IMR-90 (cell line): ENCODE measurements around the gene ZNF76. TPM values are rescaled to one million over a fixed set of nuclear protein-coding genes. Genes with fewer than 3 reads are reported as not detected.

ENCODE experiments used
- ATAC-seq: fragments of 200-7000 bp; cut with Tn5 transposase; 2 replicates; pipeline ENCODE4 v1.9.1; 2020; ENCODE audit warnings: low read depth, mild to moderate bottlenecking, moderate library complexity
- BruUV-seq: library from RNA; stranded (reverse); fragments of 400-500 nt; replicated peaks from 2 replicates; lab custom pipeline; 2021; lab: Mats Ljungman, UMichigan
- CTCF ChIA-PET: fragments of 300-600 bp; formaldehyde crosslinking; extraction: SDS; loops from one replicate; lab custom pipeline; 2021; ENCODE audit warnings: antibody characterized with exemption; lab: Yijun Ruan, JAX
- POLR2A ChIA-PET: fragments of 300-600 bp; sonication (Branson Sonifier 250); formaldehyde crosslinking; loops from one replicate; lab custom pipeline; 2022; ENCODE audit warnings: antibody characterized with exemption; ENCODE audit not compliant: unreplicated experiment; lab: Charles Lee
- DNase-seq: peaks from one replicate; pipeline ENCODE4 v3.0.0; 2013
- H2AFZ ChIP-seq: replicated peaks from 2 replicates; pipeline ENCODE3; 2013; ENCODE audit warnings: low read length, mild to moderate bottlenecking; ENCODE audit not compliant: poor library complexity
- H2AK5ac ChIP-seq: 2 replicates; pipeline ENCODE4 v1.6.1; 2013; ENCODE audit warnings: low read depth, low read length, inconsistent platforms
- H2AK9ac ChIP-seq: replicated peaks from 2 replicates; pipeline ENCODE3; 2013; ENCODE audit warnings: mild to moderate bottlenecking, low read depth, low read length, moderate library complexity; ENCODE audit not compliant: poor library complexity
- H2BK120ac ChIP-seq: 2 replicates; pipeline ENCODE4 v1.6.1; 2013; ENCODE audit warnings: low read depth, low read length, inconsistent platforms
- H2BK15ac ChIP-seq: 3 replicates; pipeline ENCODE4 v1.6.1; 2013; ENCODE audit warnings: low read depth, low read length, inconsistent platforms
- H2BK20ac ChIP-seq: 2 replicates; pipeline ENCODE4 v1.6.1; 2013; ENCODE audit warnings: low read depth, mild to moderate bottlenecking, inconsistent platforms, low read length, moderate library complexity
- H2BK5ac ChIP-seq: 2 replicates; pipeline ENCODE4 v1.6.1; 2013; ENCODE audit warnings: mild to moderate bottlenecking, low read depth, low read length, inconsistent platforms; ENCODE audit not compliant: poor library complexity, severe bottlenecking
- H3K14ac ChIP-seq: replicated peaks from 2 replicates; pipeline ENCODE4 v1.6.1; 2013; ENCODE audit warnings: low read depth, low read length, inconsistent platforms
- H3K18ac ChIP-seq: 2 replicates; pipeline ENCODE4 v1.6.1; 2013; ENCODE audit warnings: low read depth, low read length, control low read depth
- H3K23ac ChIP-seq: 2 replicates; pipeline ENCODE4 v1.6.1; 2013; ENCODE audit warnings: low read depth, low read length, inconsistent platforms
- H3K27ac ChIP-seq: 2 replicates; pipeline ENCODE4 v1.5.1; 2013; ENCODE audit warnings: mild to moderate bottlenecking, control low read depth, low read length; ENCODE audit not compliant: insufficient read depth
- H3K27me3 ChIP-seq: 2 replicates; pipeline ENCODE4 v1.6.1; 2013; ENCODE audit warnings: low read length; ENCODE audit not compliant: control insufficient read depth, insufficient read depth
- H3K36me3 ChIP-seq: 2 replicates; pipeline ENCODE4 v1.6.1; 2013; ENCODE audit warnings: low read length, mixed read lengths; ENCODE audit not compliant: control insufficient read depth, insufficient read depth
- H3K4ac ChIP-seq: 2 replicates; pipeline ENCODE4 v1.6.1; 2013; ENCODE audit warnings: low read depth, low read length, inconsistent platforms
- H3K4me1 ChIP-seq: 2 replicates; pipeline ENCODE4 v1.6.1; 2013; ENCODE audit warnings: low read length, mixed read lengths; ENCODE audit not compliant: control insufficient read depth, insufficient read depth
- H3K4me2 ChIP-seq: 2 replicates; pipeline ENCODE4 v1.6.1; 2013; ENCODE audit warnings: low read depth, mild to moderate bottlenecking, control low read depth, low read length, moderate library complexity
- H3K4me3 ChIP-seq: 2 replicates; pipeline ENCODE4 v1.5.1; 2013; ENCODE audit warnings: low read depth, mild to moderate bottlenecking, control low read depth, low read length, moderate library complexity; ENCODE audit not compliant: insufficient read depth
- H3K56ac ChIP-seq: 2 replicates; pipeline ENCODE4 v1.6.1; 2013; ENCODE audit warnings: low read length, inconsistent platforms; ENCODE audit not compliant: insufficient read depth; ENCODE audit errors: extremely low read depth
- H3K79me1 ChIP-seq, 2 experiments: 2 replicates each; pipeline ENCODE4 v1.6.1; 2013; ENCODE audit warnings: low read length in 2 of 2, inconsistent platforms in 1 of 2, low read depth in 1 of 2
- H3K9ac ChIP-seq: 2 replicates; pipeline ENCODE4 v1.6.1; 2013; ENCODE audit warnings: low read depth, low read length, control low read depth
- H3K9me1 ChIP-seq: 2 replicates; pipeline ENCODE4 v1.6.1; 2013; ENCODE audit warnings: low read length, inconsistent platforms; ENCODE audit not compliant: insufficient read depth
- H3K9me3 ChIP-seq: 2 replicates; pipeline ENCODE4 v1.6.1; 2013; ENCODE audit warnings: low read length; ENCODE audit not compliant: control insufficient read depth, insufficient read depth
- H4K20me1 ChIP-seq: 2 replicates; pipeline ENCODE4 v1.6.1; 2013; ENCODE audit warnings: low read length, inconsistent platforms; ENCODE audit not compliant: insufficient read depth
- H4K5ac ChIP-seq: 2 replicates; pipeline ENCODE4 v1.6.1; 2013; ENCODE audit warnings: mild to moderate bottlenecking, low read depth, low read length, control low read depth
- H4K8ac ChIP-seq, 2 experiments: 2 replicates each; pipeline ENCODE4 v1.6.1; 2013; ENCODE audit warnings: low read depth in 2 of 2, low read length in 2 of 2, control low read depth in 1 of 2, inconsistent platforms in 1 of 2
- H4K91ac ChIP-seq: 2 replicates; pipeline ENCODE4 v1.6.1; 2013; ENCODE audit warnings: low read depth, low read length, inconsistent platforms; ENCODE audit not compliant: insufficient read depth
- CHD1 ChIP-seq: IDR thresholded peaks from 2 replicates; pipeline ENCODE4 v1.6.1; 2012; ENCODE audit warnings: low read depth, low read length, improper control_type of control experiment
- WGBS, 2 experiments: methylation state at CpG; one replicate each; pipeline versions ENCODE4 v1.1.5 to v1.1.7; 2013; ENCODE audit warnings: missing lambda C conversion rate in 2 of 2; ENCODE audit not compliant: insufficient read length in 1 of 2; ENCODE audit errors: extremely low coverage in 2 of 2; 5-methylcytosine and 5-hydroxymethylcytosine counted together
- dilution Hi-C: fragments of 300-500 bp; cut with HindIII; formaldehyde crosslinking; loops from one replicate; pipeline ENCODE4 v1.14.3; 2018; ENCODE audit warnings: low sequenced_read_pairs; ENCODE audit not compliant: unreplicated experiment
- in situ Hi-C: fragments of 300-500 bp; cut with MboI; formaldehyde crosslinking; loops from 3 replicates; pipeline ENCODE4 v1.14.3; 2019; ENCODE audit warnings: low sequenced_read_pairs, inconsistent platforms, mixed read lengths
- intact Hi-C: fragments of 100-400 bp; cut with micrococcal nuclease; formaldehyde crosslinking; loops from 2 replicates; pipeline ENCODE4 v1.10.0; 2022
- polyA plus RNA-seq, 3 experiments: library from polyadenylated mRNA; depleted of rRNA; stranded (reverse); fragments of >200 nt; gene quantifications; 2 replicates each; pipeline ENCODE4 v1.2.3, GENCODE V29; 2012; ENCODE audit warnings: low replicate concordance in 1 of 3
- total RNA-seq: library from RNA; depleted of rRNA; stranded (reverse); fragments of >200 nt; gene quantifications from 2 replicates; pipeline ENCODE4 v1.2.3, GENCODE V29; 2012

ZNF76 gene
- total and polyA plus RNA-seq, 2 of the 4 experiments (the other 2 are of a cell fraction): 19.9 to 21.1 TPM

- in situ Hi-C loops (loop anchor here (25.0 kb wide), 1 partner anchor 418 kb away; the partner anchor contains the start of gene ARMC12), dilution Hi-C loops (no loop called here), intact Hi-C loops (no loop called here)
- Histone ChIP-seq H3K9me1 (peaks cover 4% of the 10 kb centered on the region), H3K23ac (no peak overlapping the region), H4K91ac (no peak overlapping the region), H4K20me1 (no peaks in the 10 kb centered on the region), H2BK15ac (no peak overlapping the region), H3K4me3 (no peak overlapping the region), H2AK5ac (no peak overlapping the region), H3K79me1 (no peaks in the 10 kb centered on the region), H3K9me3 (no peaks in the 10 kb centered on the region), H3K27ac (no peak overlapping the region), H3K27me3 (peaks cover 9% of the 10 kb centered on the region), H2BK20ac (no peak overlapping the region), H3K9ac (no peak overlapping the region), H3K36me3 (no peaks in the 10 kb centered on the region), H3K4me2 (no peak overlapping the region), H3K14ac (no peak overlapping the region), H3K4me1 (peaks cover 2% of the 10 kb centered on the region; the same call in 1 of the 2 replicates), H3K18ac (no peak overlapping the region), H3K4ac (no peak overlapping the region), H2AFZ (no peak overlapping the region), H4K8ac (no peak overlapping the region), H2BK120ac (no peak overlapping the region), H3K56ac (no peak overlapping the region), H4K5ac (no peak overlapping the region), H2BK5ac (no peak overlapping the region), H2AK9ac (no peak overlapping the region)
- ATAC-seq (no peak), DNase-seq (no peak)
- no peak for TF ChIP-seq CHD1
- CTCF ChIA-PET: interaction anchor here (0.6 to 1.7 kb wide), 2 partner anchors 130 to 1526 kb away, joined by 3 to 4 read pairs; no protein-coding TSS in a partner anchor
- WGBS, 2 experiments: 85% methylated on average over 3 of the region's 20 CpGs; no CpG with 5 or more reads in 1 of the 2 experiments
- no TSS peak for BruUV-seq
- POLR2A ChIA-PET: no interaction called here
Observed at GRCh38 chr6:35319346-35320030, 60.0 kb downstream of the ZNF76 start.
